Adrenal gland (tissue), 5 donors: Measurements from ENCODE around the gene MCM5.

Experiments used
- CTCF ChIP-seq, 6 experiments: fragments of 450-650 bp in 4 of 6; fragments of 200-600 bp in 2 of 6; sonication (generic) in 1 of 6; IDR thresholded peaks; 1 replicate in 5 of 6; 2 replicates in 1 of 6; pipeline versions ENCODE4 v1.5.1 to v1.8.0; 2016 to 2021; ENCODE audit warnings: antibody characterized with exemption in 6 of 6, mild to moderate bottlenecking in 2 of 6, moderate library complexity in 1 of 6
- POLR2A ChIP-seq, 2 donors: fragments of 450-650 bp; IDR thresholded peaks; one replicate each; pipeline ENCODE4 v1.6.1; 2017; ENCODE audit warnings: antibody characterized with exemption in 2 of 2, mild to moderate bottlenecking in 2 of 2, moderate library complexity in 1 of 2
- donor health status: DM: no; HTN: no; CAD: no.

GRCh38 chr22:35432228-35432905, 32.4 kb downstream of the MCM5 start:
- TF ChIP-seq CTCF (IDR thresholded peaks at IDR 0.05) = no peak
- no peak for TF ChIP-seq POLR2A (IDR thresholded peaks at IDR 0.05)
